HG02885 (cell line): Measurements from ENCODE around the gene CMIP.

ENCODE experiments used
- ATAC-seq: cut with Tn5 transposase; IDR thresholded peaks from one replicate; pipeline ENCODE4 v1.9.1; 2021; ENCODE audit warnings: mild to moderate bottlenecking; ENCODE audit not compliant: unreplicated experiment, poor library complexity

The CMIP gene

GRCh38 chr16:81701296-81701970 is 256.8 kb downstream of the CMIP start:
- no peak for ATAC-seq

GRCh38 chr16:81702506-81702905 is 257.9 kb downstream of the CMIP start:
- ATAC-seq = no peak

DNA sequence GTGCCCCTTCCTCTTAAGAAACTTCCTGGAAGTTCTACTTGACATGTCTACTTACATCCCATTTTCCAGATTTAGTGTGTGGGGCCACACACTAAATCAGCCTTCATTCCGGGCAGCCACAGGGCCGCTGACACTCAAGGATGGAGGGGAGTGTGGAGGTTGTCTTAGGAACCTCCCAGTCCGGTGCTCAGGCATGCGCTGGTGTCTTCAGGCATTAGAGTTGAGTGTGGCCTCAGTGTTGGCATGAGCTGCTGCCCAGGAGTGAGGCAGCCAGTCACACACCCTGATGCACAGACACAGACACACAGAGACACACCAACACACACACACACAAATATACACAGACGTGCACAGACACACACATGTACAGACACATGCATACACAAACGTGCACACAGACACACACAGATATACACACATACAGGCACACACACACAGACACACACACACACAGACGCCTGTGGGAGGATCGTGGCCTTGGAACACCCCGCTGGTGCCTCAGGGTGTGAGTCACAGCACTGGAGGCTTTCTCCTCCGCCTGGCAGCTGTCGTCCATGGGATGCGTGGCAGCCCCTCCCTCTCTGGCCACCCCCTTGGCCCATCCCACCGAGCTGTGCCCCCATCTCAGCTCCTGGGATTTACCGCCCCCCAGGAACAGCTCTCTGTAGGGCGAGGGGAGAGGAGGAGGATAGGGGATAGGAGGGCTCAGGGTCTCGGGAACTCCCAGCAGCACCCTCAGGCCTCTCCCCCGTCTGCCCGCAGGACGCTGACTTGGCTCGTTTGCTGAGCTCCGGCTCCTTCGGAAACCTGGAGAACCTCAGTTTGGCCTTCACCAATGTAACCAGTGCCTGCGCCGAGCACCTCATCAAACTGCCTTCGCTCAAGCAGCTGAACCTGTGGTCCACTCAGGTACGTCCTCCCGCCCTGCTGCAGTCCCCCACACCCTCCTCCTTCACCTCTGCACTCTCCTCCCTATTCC is 258.9 kb downstream of the CMIP start:
- ATAC-seq = no peak

DNA sequence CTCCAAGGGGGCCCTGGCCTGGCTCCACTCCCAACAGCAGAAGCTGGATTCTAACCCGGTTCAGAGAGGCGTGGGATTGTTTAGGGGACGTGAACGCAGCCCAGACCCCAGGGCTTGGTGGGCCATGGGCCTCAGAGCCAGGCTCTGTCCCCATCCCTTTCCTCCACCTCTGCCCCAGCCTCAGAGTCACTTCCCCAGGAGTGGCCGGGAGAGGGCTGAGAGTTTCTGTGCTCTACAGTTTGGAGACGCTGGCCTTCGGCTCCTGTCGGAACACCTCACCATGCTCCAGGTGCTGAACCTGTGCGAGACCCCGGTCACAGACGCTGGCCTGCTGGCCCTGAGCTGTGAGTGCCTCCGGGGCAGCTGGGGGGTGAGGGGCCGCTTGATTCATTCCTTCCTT is 260.7 kb downstream of the CMIP start:
- ATAC-seq = no peak

GRCh38 chr16:81706327-81707295 is 262.0 kb downstream of the CMIP start:
- no peak for ATAC-seq

DNA sequence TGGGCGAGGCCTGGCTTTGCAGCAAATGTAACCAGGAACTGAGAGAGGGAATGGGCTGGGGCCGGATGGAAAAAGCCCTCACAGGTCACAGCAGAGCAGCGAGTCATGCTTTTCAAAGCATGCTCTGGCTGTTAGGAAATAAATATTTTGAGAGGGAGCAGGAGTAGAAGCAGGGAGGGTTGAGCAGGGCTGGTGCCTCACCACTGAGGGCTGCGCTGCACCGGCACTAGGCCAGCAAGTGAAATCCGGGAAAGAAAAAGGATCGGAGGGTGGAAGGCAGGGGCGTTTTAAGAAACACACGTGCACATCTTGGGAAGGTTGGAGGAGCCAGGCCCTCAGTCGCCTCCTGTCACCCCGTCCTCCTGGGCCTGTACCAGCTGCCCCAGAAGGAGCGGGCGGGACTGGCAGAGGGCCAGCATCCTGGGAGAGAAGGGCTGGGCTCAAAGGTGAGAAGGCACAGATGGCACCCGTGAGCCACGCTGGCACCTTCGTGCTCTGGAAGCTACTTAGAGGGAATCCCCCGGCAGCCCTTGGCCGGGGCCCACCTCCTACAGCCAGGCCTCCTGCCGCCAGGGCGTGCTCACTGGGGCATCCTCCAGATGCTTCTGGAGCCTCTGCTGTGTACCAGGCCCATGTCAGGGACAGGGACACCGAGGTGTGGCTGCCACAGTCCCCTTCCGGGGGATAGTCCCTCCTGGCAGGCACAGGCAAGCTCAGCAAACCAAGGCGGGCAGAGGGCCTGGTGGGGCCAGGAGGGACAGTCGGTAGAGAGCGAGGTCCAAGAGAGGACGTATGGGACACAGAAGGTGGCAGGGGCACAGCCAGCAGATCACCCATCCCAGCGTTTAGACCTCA is 263.0 kb downstream of the CMIP start:
- ATAC-seq = no peak

GRCh38 chr16:81708266-81709015 is 263.8 kb downstream of the CMIP start:
- ATAC-seq = no peak

GRCh38 chr16:81709016-81709900 is 264.6 kb downstream of the CMIP start:
- no peak for ATAC-seq

GRCh38 chr16:81710044-81710443 is 265.4 kb downstream of the CMIP start:
- no peak for ATAC-seq

- no peak for ATAC-seq
Observed at GRCh38 chr16:81710596-81710995, 266.0 kb downstream of the CMIP start.

DNA sequence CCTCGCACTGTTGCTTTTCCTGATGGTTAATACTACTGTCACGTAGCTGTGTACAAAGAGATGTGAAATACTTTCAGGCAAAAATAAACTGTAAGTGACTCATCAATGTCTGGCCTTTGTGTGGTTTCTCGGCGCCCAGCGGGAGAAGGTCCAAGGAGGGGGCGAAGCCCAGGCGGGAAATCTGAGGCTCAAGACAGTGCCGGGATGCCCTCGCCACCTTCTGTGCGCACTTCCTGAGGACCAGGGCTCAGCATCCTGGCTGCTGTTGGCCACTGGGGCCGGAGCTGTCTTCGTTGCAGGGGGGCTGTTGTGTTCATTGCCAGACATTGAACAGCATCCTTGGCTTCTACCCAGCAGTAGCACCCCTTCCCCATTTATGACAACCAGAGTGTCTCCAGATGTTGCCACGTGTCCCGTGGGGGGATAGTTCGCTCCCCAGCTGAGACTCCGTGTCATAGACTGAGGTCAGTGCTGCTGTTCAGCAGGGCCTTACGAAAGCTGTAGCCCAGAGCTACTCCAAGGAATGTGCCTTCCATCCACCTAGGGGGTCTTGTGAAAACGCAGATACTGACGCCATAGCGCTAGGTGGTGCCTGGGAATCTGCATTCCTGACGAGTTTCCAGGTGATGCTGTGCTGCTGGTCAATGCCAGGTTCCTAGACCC is 267.2 kb downstream of the CMIP start:
- ATAC-seq = no peak

DNA sequence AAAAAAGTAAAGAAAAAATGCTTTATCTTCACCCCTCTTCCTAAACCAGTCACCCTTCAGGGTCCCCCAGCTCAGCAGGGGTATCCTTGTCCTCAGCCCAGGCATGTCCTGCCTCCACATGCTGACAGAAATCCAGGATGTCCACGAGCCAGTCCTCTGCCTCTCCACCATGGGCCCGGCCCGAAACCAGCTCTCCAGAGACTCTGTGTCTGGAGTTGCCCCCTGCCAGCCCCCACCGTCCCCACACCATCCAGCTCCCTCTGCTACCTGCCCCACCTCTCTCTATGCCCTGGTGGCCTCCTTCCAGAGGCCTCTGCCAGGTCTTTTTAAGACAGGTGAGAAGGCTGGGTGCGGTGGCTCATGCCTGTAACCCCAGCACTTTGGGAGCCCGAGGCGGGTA is 268.1 kb downstream of the CMIP start:
- ATAC-seq = no peak

GRCh38 chr16:81713295-81713772 is 268.7 kb downstream of the CMIP start:
- no peak for ATAC-seq

DNA sequence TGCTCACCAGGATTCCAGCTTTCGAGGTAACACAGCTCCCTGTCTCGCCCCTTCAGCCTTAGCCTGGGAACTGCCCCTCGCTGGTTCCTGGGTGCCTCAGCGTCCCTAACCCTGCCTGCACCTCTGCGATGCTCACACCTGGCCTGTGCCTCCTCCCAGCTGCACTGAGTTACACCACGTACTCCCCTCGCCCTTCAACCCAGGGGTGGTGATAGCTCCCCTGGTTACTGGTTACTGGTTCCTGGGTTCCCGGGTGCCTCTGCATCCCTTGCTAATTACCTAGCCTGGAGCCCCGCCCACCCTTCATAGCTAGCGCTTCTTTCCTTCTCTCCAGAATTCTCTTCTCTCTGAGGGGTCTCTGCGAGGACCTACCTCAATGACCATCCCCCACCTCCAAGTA is 269.2 kb downstream of the CMIP start:
- no peak for ATAC-seq

DNA sequence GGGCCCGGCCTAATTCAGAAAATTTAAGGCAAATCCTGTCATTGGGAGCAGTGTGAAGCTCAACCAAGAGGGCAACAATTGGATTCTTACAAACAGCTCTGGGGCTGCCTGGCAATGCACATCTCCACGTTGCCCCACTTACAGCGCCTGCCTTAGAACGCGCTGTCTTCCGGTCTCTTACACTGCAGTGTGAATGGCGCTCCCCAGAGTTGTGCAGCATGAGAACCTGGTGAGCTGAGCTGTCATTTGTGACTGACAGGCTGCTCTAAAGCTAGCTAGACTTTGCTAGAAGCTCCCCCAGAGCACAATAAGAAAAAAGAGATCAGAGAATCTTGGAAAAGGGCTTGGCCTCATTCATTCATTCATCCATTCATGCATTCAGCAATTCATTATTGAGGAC is 270.0 kb downstream of the CMIP start:
- ATAC-seq = no peak

- peak; percentile 53 for ATAC-seq
Observed at GRCh38 chr16:81715358-81716196, 271.0 kb downstream of the CMIP start.
